Breast epithelium (tissue), 4 donors: ENCODE measurements around the gene ETFDH. TPM values are rescaled to one million over a fixed set of nuclear protein-coding genes. Genes with fewer than 3 reads are reported as not detected.

Experiments used
- DNase-seq, 2 donors: peaks; one replicate each; pipeline ENCODE4 v3.0.0-alpha.2; 2019; ENCODE audit warnings: low spot score in 2 of 2
- H3K27ac ChIP-seq, 2 donors: fragments of 200-600 bp; sonication (generic) in 1 of 2; one replicate each; pipeline ENCODE4 v1.5.1; 2016 to 2019; ENCODE audit warnings: mild to moderate bottlenecking in 1 of 2
- H3K27me3 ChIP-seq, 2 donors: fragments of 200-600 bp; sonication (generic) in 1 of 2; one replicate each; pipeline versions ENCODE4 v1.5.1 to v1.6.0; 2017 to 2019; ENCODE audit warnings: control low read depth in 1 of 2, mild to moderate bottlenecking in 1 of 2
- H3K36me3 ChIP-seq: fragments of 200-600 bp; one replicate; pipeline ENCODE4 v1.5.1; 2019
- H3K4me1 ChIP-seq, 2 donors: fragments of 200-600 bp; sonication (generic); one replicate each; pipeline ENCODE4 v1.5.1; 2016 to 2019; ENCODE audit warnings: control low read depth in 1 of 2
- H3K4me3 ChIP-seq, 3 donors: fragments of 200-600 bp; sonication (generic); 1 replicate in 2 of 3; 2 replicates in 1 of 3; pipeline ENCODE4 v1.5.1; 2016 to 2019; ENCODE audit warnings: mild to moderate bottlenecking in 3 of 3, moderate library complexity in 2 of 3
- H3K9me3 ChIP-seq, 2 donors: fragments of 200-600 bp; sonication (generic) in 1 of 2; one replicate each; pipeline ENCODE4 v1.5.1; 2016 to 2019; ENCODE audit warnings: control low read depth in 1 of 2
- POLR2A ChIP-seq: fragments of 450-650 bp; IDR thresholded peaks from one replicate; pipeline ENCODE4 v1.6.1; 2016; ENCODE audit warnings: antibody characterized with exemption, mild to moderate bottlenecking, moderate library complexity
- POLR2AphosphoS5 ChIP-seq, 3 donors: sonication (generic); formaldehyde crosslinking; IDR thresholded peaks; one replicate each; pipeline ENCODE4 v1.6.1; 2017; ENCODE audit warnings: antibody characterized with exemption in 3 of 3
- intact Hi-C: fragments of 100-400 bp; cut with DNase I; formaldehyde crosslinking; loops from one replicate; pipeline ENCODE4 v1.15.1; 2023; ENCODE audit warnings: low total_unique reads
- total RNA-seq, 3 donors: library from RNA; depleted of rRNA; stranded (reverse); fragments of >200 nt; gene quantifications; one replicate each; pipeline ENCODE4 v1.1.0, GENCODE V29; 2016
- TF ChIP-seq, protein P1 (sequence below), 3 donors: fragments of 450-650 bp; IDR thresholded peaks; one replicate each; pipeline ENCODE4 v1.5.1; 2016 to 2017; ENCODE audit warnings: antibody characterized with exemption in 3 of 3, mild to moderate bottlenecking in 3 of 3, moderate library complexity in 3 of 3

The ETFDH gene
- total RNA-seq, 3 donors from 2014 or later, result 36.2 to 40.6 (median 39.7) TPM

GRCh38 chr4:158714937-158715336 lies 42.8 kb downstream of the ETFDH start:
- intact Hi-C loops, result no loop called here
- DNase-seq, result no peak
- no peak for TF ChIP-seq POLR2AphosphoS5 (IDR thresholded peaks at IDR 0.05)
- Histone ChIP-seq H3K4me3 (no peak overlapping the region), H3K9me3 (no peaks in the 10 kb centered on the region), H3K27me3 (no peaks in the 10 kb centered on the region), H3K27ac (no peak overlapping the region), H3K36me3 (peaks cover 4% of the 10 kb centered on the region), H3K4me1 (no peaks in the 10 kb centered on the region)

GRCh38 chr4:158715802-158716201 lies 43.7 kb downstream of the ETFDH start:
- Histone ChIP-seq H3K27ac (no peak overlapping the region), H3K9me3 (no peaks in the 10 kb centered on the region), H3K36me3 (peaks cover 1% of the 10 kb centered on the region)

GRCh38 chr4:158721680-158722079 lies 49.6 kb downstream of the ETFDH start:
- Histone ChIP-seq H3K27ac (no peak overlapping the region), H3K9me3 (no peaks in the 10 kb centered on the region), H3K4me1 (no peaks in the 10 kb centered on the region), H3K27me3 (no peaks in the 10 kb centered on the region), H3K36me3 (no peaks in the 10 kb centered on the region), H3K4me3 (no peak overlapping the region)
- no peak for TF ChIP-seq POLR2A
- TF ChIP-seq POLR2AphosphoS5 (IDR thresholded peaks at IDR 0.05), result no peak
- TF ChIP-seq, protein P1, sequence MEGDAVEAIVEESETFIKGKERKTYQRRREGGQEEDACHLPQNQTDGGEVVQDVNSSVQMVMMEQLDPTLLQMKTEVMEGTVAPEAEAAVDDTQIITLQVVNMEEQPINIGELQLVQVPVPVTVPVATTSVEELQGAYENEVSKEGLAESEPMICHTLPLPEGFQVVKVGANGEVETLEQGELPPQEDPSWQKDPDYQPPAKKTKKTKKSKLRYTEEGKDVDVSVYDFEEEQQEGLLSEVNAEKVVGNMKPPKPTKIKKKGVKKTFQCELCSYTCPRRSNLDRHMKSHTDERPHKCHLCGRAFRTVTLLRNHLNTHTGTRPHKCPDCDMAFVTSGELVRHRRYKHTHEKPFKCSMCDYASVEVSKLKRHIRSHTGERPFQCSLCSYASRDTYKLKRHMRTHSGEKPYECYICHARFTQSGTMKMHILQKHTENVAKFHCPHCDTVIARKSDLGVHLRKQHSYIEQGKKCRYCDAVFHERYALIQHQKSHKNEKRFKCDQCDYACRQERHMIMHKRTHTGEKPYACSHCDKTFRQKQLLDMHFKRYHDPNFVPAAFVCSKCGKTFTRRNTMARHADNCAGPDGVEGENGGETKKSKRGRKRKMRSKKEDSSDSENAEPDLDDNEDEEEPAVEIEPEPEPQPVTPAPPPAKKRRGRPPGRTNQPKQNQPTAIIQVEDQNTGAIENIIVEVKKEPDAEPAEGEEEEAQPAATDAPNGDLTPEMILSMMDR (IDR thresholded peaks at IDR 0.05), result no peak
- intact Hi-C loops, result no loop called here
- no peak for DNase-seq

More at GRCh38 chr4:158715802-158716201, 43.7 kb downstream of the ETFDH start:
- intact Hi-C loops, result no loop called here
- Histone ChIP-seq H3K4me3 (no peak overlapping the region), H3K4me1 (no peaks in the 10 kb centered on the region), H3K27me3 (no peaks in the 10 kb centered on the region)
- TF ChIP-seq, protein P1 (IDR thresholded peaks at IDR 0.05), result no peak
- TF ChIP-seq POLR2AphosphoS5 (IDR thresholded peaks at IDR 0.05), result no peak
- no peak for TF ChIP-seq POLR2A
- no peak for DNase-seq

- DNase-seq, result no peak
- TF ChIP-seq, protein P1 (IDR thresholded peaks at IDR 0.05), result no peak
- TF ChIP-seq POLR2AphosphoS5 (IDR thresholded peaks at IDR 0.05) (no peak), POLR2A (no peak)
- Histone ChIP-seq H3K27ac (peak overlapping the region; percentile 88 to 96), H3K27me3 (no peaks in the 10 kb centered on the region), H3K4me1 (no peaks in the 10 kb centered on the region), H3K4me3 (peak overlapping the region; percentile 87 to 92 (median 88)), H3K36me3 (no peaks in the 10 kb centered on the region), H3K9me3 (no peaks in the 10 kb centered on the region)
- intact Hi-C loops, result no loop called here
Observed at GRCh38 chr4:158722291-158722916, 50.3 kb downstream of the ETFDH start.

GRCh38 chr4:158722917-158723793 lies 51.1 kb downstream of the ETFDH start, which contains the start of gene PPID:
TSS of gene PPID (minus strand) at chr4:158723396. CDS start at chr4:158723288, 108 bp downstream.
- peak within 1 kb of the TSS; percentile 87 to 92 (median 88) for H3K4me3 ChIP-seq
- TF ChIP-seq POLR2A (peak; percentile 62), POLR2AphosphoS5 (IDR thresholded peaks at IDR 0.05) (peak; percentile 60 to 64 (median 61))
- TF ChIP-seq, protein P1 (IDR thresholded peaks at IDR 0.05), result no peak
- intact Hi-C loops, result no loop called here
- DNase-seq, result peak; percentile 54 to 76
- no peaks in the 10 kb centered on the region for H3K27me3 ChIP-seq
- peak within 1 kb of the TSS; percentile 88 to 96 for H3K27ac ChIP-seq
- no peaks in the 10 kb centered on the region for H3K4me1 ChIP-seq
- H3K9me3 ChIP-seq, result no peaks in the 10 kb centered on the region
- H3K36me3 ChIP-seq, result no peaks in the 10 kb centered on the region
